NCI-H1092 treated with DMSO at 0.1 percent for 48 hours (cell line): ENCODE results near the gene CCDC51.
"Not testable (repeated sequence)": the region's sequence is repeated elsewhere in the genome, so short reads cannot be mapped to it uniquely, and the experiment has no call there.

Source experiments
- DNase-seq: peaks from one replicate; lab custom pipeline; 2025; lab: John Stamatoyannopoulos, UW

The CCDC51 gene

DNA sequence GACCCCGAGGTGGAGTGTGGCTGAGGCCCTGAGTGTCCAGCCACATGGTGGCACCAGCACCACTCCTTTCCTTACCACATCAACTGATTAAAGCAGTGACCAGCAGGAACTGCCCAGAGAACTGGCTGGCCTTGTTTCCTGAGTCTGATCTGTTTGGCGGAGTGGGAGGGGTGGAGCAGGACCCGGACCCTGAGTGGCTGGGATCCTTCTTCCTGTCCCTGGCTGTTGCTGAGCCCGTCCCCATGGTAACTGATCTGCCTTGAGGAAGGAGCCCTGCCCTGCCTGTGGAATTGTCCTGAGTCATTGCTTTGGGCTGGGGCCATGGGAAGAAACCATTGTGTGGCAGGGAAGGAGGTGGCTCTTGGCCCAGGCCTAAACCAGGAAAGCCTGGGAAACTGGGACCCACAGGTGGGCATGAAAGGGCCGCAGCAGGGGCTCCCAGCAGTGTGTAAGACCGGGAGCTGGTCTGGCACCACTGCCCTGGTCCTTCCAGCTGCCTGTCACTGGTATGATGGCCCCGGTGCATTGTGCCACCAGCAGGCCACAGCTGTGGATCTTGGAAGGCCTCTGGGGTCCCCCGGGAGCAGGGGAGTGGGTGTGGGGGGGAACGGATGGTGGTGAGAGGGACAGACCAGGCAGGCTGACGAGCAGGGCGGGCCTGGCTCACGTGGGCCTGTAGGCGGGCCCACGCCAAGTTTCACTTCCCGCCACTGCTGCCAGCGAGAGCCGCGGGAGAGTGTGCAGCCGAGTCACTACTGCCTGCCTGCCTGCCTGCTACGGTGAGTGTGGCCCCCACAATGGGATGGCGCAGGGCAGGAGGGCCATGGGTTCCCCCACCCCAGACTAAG is 25.8 kb upstream of the CCDC51 start:
- DNase-seq: peak; percentile 58

DNA sequence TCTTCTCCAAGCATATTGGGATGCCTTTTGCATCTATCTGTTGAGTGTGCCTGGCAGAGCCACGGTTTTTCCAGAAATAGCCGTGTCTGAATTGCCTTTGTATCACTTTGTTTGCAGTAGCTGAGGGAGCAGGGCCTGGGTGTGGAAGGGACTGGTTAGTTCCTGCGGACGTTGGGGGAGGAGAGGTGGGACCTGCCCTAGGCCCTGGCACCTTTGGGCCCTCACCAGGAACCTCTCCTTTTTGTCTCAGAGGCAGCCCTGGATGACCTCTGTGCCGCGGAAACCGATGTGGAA is 25.3 kb upstream of the CCDC51 start:
- DNase-seq: no peak

DNA sequence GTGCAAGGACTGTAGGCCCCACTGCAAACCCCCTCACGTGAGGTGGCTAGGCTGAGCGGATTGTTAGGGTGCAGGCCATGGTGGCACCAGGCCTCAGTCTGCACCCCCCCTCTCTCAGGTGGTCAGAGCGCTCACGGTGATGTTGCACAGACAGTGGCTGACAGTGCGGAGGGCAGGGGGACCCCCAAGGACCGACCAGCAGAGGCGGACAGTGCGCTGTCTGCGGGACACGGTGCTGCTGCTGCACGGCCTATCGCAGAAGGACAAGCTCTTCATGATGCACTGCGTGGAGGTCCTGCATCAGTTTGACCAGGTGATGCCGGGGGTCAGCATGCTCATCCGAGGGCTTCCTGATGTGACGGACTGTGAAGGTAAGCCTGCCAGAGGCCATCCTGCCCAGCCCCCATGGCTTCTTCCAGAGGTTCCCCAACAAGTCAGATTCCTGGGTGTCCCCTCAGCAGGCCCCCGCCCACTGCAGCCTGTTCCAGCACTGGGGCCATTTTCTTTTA is 24.8 kb upstream of the CCDC51 start:
- no peak for DNase-seq

DNA sequence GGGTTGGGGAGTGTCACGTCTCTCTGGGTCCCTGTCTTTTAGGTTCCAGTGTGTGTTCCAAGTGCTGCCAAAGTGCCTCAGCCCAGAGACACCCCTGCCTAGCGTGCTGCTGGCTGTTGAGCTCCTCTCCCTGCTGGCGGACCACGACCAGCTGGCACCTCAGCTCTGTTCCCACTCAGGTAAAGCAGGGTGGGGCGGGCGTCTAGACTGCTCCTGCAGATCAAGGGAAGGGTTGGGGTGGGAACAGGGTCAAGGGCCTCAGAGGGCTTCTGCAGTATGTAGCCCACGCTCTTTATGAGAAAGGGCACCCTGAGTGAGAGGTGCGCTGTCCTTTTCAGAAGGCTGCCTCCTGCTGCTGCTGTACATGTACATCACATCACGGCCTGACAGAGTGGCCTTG is 23.8 kb upstream of the CCDC51 start:
- DNase-seq: no peak

DNA sequence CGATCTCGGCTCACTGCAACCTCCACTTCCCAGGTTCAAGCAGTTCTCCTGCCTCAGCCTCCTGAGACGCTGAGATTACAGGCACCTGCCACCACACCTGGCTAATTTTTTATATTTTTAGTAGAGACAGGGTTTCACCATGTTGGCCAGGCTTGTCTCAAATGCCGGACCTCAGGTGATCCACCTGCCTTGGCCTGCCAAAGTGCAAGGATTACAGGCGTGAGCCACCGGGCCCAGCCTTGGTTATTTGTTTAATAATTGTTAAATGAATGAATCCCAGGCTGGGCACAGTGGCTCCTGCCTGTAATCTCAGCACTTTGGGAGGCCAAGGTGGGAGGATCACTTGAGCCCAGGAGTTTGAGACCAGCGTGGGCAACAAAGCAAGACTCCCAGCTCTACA is 21.8 kb upstream of the CCDC51 start:
- DNase-seq: not testable (repeated sequence)

DNA sequence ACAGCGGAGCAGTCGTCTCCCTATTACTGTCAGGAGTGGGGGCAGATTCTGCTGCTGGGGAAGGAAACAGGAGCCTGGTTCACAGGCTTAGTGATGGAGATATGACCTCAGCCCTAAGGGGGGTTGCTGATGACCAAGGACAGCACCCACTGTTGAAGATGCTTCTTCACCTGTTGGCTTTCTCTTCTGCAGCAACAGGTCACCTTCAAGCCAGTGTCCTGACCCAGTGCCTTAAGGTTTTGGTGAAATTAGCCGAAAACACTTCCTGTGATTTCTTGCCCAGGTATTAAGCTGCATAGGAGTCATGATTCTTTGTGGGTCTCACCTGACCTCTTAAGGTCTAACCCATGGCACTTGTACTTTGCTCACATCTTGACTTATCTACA is 20.6 kb upstream of the CCDC51 start:
- no peak for DNase-seq

DNA sequence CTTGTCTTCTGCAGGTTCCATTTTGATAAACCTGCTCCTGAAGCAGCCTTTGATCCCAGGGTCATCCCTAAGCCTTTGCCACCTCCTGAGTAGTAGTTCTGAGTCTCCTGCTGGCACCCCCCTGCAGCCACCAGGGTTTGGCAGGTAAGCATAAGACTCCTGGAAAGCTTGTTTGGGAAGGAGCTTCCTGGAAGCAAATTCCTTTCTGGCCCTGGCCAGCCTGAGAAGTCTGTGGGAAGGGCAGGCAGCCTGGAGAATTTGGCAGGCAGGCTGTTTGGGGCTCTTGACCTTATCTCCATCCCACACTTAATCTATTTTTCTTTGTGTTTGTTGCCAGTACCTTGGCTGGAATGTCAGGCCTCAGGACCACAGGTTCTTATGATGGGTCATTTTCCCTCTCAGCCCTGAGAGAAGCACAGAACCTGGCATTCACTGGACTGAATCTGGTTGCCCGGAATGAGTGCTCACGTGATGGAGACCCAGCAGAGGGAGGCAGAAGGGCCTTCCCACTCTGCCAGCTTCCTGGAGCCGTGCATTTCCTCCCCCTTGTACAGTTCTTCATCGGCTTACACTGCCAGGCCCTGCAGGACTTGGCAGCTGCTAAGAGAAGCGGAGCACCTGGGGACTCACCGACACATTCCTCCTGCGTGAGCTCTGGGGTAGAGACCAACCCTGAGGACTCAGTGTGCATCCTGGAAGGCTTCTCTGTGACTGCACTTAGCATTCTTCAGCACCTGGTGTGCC is 20.0 kb upstream of the CCDC51 start:
- no peak for DNase-seq

DNA sequence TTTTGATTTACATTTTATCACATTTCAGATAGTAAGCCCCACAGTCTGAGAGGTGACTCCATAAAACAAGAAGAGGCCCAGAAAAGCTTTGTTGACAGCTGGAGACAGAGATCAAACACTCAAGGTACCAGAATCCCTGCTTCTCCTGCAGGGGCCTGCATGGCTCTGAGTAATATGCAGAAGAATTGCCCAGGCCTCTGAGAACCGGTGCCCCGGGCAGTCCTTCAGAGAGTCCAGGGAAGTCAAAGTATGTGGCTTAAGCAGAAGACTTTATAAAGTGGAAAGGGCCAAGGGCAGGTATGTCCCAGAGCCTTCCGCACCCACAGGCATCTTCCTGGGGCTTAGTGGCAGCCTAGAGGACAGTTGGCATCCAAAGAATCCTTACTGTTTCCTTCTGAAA is 19.4 kb upstream of the CCDC51 start:
- DNase-seq: no peak

DNA sequence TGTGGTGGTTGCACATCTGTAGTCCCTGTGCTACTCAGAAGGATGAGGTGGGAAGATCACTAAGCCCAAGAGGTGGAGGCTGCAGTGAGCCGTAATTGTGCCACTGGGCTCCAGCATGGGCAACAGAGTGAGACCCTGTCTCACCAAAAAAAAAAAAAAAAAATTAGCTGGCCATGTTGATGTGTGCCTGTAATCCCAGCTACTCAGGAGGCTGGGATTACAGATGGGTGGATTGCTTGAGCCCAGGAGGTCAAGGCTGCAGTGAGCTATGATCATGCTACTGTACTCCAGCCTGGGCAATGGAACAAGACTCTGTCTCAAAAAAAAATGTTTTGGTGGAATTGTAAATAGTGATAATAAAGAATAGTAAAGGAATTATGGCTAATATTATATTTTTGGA is 16.5 kb upstream of the CCDC51 start:
- DNase-seq: no peak

DNA sequence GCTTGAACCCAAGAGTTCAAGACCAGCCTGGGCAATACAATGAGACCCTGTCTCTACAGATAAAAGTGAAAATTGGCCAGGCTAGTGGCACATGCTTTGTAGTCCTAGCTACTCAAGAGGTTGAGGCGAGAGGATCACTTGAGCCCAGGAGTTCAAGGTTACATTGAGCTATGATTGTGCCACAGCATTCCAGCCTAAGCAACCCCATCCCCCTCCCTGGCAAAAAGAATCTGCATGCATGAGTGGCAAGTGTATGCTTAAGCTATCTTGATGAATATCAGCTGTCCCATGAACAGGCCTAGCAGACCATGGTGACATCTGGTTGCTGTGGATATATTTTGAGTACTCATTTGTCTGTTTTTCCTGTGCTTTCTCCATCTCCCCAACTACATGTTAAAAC is 11.4 kb upstream of the CCDC51 start:
- DNase-seq: no peak

DNA sequence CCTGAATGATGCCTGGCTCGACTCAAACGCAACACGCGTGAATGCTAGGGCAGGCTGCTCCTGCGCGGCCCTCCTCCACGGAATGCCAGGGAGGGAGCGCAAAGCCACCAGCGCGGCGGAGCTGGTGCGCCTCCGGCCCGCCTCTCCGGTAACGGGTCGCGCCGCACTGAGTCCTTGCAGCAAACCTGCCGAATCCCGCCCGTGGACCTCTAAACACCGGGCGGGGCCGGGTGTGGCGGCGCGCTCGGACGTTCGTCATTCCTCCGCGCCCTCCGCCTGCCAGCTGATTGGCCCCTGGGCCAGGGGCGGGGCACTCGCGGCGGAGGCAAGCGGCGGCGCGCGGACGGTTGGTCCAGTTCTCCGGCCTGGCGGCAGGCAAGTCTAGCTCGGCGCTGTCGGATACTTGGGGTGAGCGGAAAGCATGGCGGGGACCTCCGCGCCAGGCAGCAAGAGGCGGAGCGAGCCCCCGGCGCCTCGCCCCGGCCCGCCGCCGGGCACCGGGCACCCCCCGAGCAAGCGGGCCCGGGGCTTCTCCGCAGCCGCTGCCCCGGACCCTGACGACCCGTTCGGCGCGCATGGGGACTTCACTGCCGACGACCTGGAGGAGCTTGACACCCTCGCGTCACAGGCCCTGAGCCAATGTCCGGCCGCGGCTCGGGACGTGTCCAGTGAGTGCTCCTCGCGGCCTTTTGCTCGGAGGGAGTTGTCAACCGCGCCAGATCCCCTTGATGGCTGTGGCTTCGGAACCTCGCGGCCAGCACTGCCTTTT is 6.7 kb upstream of the CCDC51 start, which contains the start of gene ATRIP:
ATRIP (plus strand) TSS at position 313 of the 769 bp plus-strand sequence; CDS start at position 422, 109 bp downstream.
- DNase-seq: peak; percentile 56

DNA sequence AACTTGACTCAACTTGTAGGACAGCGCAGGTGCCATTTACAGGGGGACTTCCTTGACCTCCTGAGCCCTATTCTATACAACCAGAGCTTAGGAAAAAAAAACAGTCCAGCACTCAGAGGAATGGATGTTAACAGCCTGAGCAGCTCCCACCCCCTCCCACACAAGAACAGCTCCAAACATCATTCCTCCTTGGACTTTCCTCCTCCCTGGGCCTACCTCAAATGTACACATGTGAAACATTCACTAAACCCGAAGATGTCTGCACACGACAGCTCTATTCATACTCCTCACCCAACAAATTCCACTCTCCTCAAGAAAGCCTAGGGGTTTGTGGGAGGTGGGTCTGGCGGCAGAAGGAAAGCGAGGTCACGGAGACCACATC is 6.1 kb upstream of the CCDC51 start:
- DNase-seq: no peak

DNA sequence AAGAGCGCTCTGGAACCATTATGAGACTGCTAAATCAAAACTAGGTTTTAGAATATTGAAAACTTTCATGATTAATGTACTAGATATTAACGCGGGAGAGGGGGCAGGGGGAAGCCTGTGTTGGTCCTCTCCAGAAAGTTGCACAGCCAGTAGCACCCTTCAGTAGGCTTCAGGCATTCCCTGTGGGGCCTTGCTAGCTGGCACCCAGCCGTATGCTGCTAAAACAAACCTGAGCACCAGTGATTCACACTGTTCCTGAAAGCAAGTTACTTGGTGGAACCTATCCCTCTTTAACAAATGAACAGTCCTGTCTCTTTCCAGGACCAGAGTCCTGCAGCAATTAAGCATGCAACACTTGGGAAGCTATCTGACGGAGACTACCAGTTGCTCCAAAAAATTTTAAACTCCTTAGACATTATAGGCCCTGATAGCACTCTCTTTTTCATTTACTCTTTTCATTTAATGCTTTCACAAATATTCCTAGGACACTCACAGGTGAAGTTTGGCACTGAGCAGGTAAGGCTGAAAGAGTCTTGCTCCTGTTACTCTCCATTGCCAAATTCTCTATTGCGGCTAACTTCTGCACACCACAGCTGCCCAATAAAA is 5.5 kb upstream of the CCDC51 start:
- no peak for DNase-seq

DNA sequence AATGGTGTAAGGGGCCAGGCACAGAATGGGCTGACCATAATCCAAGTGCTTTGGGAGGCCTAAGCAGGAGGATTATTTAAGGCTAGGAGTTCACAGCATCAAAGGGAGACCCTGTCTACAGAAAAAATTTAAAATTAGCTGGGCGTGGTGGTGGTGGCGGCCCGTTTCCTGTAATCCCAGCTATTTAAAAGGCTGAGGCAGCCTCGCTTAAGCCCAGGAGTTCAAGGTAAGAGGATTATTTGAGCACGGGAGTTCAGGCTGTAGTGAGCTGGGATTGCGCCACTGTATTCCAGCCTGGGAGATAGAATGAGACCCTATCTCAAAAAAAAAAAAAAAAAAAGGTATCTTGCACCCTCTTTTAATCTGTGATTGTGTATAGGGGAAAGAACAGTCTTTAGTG is 2.0 kb upstream of the CCDC51 start:
- DNase-seq: no peak

DNA sequence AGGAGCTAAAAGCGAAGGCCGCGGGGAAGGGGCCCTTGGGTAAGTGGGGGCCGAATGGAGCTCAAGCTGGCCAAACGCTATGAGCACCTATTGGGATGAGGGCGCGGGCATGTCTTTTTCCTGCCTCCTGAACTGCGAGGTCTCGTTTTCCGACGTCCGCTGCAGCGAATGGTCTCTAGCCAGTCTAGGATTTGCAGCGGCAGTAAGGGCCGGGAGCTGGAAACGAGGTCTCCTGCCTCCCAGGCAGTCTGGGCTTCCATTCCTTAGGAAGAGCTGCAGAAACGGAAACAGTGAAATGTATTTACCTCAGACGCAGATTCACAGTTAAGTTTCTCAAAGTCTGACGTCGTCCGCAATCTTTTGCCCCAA is 655 bp upstream of the CCDC51 start:
- DNase-seq: no peak

DNA sequence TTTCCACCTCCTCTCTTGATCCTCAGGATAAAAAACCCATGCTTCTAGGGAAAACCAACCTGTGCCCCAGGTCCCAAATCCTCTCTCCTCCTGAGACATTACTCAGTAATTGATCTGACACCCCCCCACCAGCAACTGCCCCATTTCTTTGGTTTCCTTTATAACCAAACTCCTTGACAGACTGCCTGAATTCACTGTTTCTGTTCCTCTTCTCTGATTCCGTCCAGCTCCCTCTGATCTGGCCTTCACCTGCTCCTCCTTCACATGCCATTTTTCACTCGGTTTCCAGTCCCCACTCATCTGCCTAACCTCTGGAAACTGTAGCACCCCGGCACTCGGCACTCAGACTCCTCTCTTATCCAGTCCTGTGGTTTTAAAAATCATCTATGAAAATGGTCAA is 2.1 kb downstream of the CCDC51 start:
- DNase-seq: no peak

DNA sequence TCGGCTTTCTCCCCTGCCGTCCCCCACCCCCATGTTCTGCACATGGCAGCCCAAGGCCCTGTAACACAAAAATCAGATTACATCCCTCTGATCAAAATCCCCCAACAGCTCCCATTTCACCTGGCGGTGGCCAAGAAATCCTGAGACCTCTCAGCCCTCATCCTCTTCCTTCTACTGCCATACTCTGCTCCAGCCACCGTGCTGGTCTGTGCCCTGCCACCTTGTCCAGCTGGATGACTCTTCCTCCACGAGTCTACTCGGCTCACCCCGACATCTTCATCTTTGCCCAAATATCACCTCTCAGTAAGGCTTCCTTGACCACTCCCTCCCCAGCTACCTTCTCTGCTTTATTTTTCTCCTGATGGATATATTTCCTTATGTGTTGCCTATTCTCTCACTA is 3.1 kb downstream of the CCDC51 start:
- no peak for DNase-seq

DNA sequence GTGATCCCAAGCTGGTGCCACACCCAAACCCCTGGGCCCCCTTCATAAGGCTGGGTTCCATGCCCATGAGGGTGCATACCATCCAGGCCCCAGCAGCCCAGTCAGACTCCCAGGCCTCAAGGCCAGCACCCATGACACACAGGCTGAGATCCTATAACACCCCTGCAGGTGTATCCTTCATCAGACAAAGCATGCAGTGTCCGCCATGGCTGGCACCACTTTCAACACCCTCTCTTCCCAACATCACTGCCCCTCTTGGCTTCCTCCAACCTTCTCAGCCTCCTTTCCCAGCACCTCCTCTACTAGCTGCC is 3.5 kb downstream of the CCDC51 start:
- no peak for DNase-seq

DNA sequence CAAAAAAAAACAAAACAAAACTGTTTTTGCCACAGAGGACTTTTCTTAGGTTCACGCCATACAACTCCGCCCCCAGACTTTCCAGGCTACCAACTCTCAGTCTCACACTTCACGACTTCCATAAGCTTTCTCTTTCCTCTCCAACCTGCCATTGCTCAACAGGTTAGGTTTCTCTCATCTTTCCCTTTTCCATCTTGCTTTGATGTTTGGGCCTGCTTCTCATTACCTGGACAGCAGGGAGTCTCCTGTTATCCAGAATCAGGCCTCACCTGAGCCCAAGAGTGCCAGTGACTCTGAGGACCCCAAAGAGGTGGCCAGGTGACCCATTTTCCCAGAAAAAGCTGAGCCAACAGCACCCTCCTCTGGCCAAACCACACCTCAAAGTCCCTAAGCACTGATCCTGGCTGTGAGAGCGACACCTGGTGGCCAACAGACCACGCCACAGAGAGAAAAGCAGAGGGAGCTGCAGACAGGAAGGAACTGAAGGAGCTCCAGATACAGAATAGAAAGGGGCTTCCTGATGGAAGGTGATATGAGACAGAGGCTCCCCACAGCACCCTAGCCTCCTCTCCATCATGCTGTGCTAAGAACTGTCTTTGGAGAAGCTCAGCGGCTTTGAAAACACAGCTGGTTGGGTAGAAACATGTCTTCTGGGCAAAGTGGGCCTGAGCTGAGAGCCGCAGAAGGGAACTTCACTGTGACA is 4.0 kb downstream of the CCDC51 start:
- DNase-seq: peak; percentile 76

DNA sequence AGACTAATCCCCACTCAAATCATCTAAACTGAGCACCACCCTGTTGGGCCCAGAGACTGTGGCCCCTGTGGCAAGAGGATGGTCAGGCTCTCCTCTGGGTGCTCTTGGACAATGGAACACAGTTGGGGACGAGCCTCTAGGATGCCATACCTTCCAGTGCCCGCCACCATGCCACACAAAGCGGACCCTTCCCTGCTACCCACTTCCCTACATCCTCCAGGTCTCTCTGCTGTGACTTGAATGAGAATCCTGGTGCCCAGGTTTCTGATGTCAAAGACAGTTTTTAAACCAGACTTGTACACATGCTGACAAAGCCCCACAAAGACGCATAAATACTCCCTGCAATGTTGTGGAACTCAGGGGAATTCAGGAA is 4.7 kb downstream of the CCDC51 start:
- no peak for DNase-seq

DNA sequence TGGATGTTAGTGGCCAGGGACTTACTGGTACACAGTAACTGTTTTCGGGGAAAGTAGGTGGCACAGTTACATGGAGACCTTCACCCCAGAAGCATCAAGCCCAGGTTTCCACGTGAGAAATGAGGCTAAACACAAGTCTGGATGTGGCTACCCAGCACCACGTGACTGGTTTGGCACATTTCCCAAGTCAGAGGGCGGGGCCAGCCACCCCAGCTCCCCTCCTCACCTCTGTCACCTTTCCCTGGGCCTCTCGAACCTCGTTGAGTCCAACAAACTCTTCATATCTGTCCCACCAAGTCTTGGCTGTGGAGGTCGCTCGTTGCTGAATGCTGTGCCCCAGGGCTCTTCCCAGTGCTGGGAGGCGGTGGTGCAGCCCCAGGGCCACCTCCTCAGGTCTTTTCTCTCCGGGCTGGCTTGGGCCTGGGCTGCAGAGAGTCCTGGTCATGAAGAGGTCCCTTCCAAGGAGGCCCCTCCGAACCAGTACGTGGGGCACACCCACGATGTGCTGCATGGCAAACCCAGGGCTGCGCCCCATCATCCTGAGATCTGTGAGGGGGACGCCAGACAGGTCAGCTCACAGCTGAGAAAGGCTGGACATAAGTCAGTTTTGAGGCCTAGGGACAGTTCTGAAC is 5.2 kb downstream of the CCDC51 start:
- no peak for DNase-seq
